Stimulated activated naive CD4-positive, alpha-beta T cell (primary cell): ENCODE measurements around the gene FOXC2.

Experiments used
- DNase-seq, 6 experiments: peaks; one replicate each; lab custom pipeline; 2025; lab: John Stamatoyannopoulos, UW

FOXC2 gene

GRCh38 chr16:86616906-86617305 lies 50.3 kb downstream of the FOXC2 start:
- no peak for DNase-seq

- DNase-seq = no peak
Observed at GRCh38 chr16:86618431-86619238, 52.0 kb downstream of the FOXC2 start.
